ENCODE results near the gene UBQLN3.

UBQLN3 gene

GRCh38 chr11:5509803-5510202 is at the start of gene UBQLN3:
TSS of gene UBQLN3 (minus strand) at chr11:5509957. CDS start at chr11:5509558, 399 bp downstream.
- DNase-seq, result no peak

DNA sequence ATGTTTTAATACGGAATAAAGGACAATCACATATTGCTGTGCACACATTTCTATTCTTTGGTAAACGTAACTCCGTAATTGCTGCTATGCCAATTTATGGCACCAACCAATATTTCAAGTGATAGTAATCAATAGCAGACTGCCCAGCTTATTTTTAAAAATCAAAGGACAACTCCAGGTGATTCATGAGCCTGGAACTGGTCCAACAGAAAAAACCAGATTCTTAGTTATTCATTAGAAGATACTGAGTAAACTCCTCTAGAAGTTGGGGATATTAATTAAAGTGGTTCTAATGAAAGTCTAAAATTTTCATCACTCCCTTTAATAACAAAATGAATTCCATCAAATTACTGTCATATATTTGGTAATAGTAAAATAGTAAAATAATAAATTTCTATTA is 48.0 kb upstream of the UBQLN3 start:
- no peak for DNase-seq

DNA sequence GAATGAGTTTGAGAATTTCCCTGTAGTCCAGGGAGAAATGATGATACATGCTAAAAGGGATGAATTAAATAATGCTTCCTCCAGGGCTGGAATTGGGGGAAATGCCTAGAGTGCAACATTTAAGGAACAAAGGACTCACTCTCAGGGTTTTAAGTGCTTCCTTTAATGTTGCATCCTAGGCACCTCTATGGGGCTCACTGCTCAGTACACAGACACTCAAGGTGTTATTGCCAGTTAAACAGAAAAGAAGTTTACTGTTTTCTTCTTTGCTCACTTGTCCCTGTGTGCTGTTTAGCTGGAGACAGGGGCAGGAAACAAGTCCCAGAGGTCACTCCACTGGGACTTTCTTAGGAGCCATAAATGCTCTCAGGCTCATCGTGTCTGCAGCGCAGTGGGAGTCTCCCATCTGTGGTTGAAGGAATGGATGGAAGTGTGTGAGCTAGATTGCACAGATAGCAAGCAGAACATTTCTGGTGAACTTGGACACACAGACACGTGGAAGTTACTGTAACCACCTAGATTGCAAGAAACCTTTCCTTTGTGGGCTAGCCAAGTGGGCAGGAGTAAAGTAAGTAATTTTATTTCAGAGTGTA is 46.9 kb upstream of the UBQLN3 start:
- DNase-seq, result no peak

DNA sequence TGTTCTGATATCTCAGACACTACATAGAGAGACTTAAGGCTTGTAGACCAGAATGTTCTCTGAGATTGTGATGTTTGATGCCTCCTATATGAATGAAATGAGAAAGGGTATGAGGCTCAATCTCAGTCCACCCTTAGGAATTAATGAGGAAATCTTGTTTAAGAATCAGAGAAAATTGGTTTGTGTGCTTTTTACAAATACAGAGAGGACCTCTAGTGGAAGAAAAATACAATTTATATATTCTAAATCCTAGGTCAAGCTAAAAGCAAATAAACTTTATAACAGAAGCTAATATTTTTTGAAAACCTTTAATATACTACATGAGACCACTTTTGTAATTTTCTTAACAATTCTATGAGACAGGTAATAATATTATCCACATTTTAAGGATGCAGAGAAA is 43.6 kb upstream of the UBQLN3 start:
- no peak for DNase-seq

- DNase-seq, result no peak
These were observed 40.8 kb upstream of the UBQLN3 start for GRCh38 chr11:5550440-5551095.

- DNase-seq, result no peak
These were observed 38.7 kb upstream of the UBQLN3 start, which contains the start of gene OR52H1 for GRCh38 chr11:5548440-5548839. TSS of gene OR52H1 (minus strand) at chr11:5548540. CDS start at chr11:5545505, 3,035 bp downstream.

- DNase-seq, result no peak
These were observed 38.2 kb upstream of the UBQLN3 start for GRCh38 chr11:5547982-5548381.

- no peak for DNase-seq
These were observed 36.7 kb upstream of the UBQLN3 start for GRCh38 chr11:5546457-5546856.

DNA sequence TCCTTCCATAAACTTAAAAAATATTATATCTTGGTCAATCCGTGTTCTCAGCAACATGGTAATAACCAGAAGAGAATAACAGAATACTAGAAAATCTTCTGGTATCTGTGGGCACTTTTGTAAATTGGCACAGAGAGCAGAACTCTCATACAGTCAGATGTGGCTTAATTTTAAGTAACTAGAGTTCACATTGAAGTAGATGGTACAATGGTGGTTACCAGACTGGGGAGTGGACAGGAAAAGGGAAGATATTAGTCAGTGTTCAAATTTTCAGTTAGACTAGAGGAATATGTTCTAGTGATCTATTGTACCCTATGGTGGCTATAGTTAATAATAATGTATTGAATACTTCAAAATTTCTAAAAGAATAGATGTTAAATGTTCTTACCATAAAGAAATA is 31.7 kb upstream of the UBQLN3 start:
- DNase-seq, result no peak

DNA sequence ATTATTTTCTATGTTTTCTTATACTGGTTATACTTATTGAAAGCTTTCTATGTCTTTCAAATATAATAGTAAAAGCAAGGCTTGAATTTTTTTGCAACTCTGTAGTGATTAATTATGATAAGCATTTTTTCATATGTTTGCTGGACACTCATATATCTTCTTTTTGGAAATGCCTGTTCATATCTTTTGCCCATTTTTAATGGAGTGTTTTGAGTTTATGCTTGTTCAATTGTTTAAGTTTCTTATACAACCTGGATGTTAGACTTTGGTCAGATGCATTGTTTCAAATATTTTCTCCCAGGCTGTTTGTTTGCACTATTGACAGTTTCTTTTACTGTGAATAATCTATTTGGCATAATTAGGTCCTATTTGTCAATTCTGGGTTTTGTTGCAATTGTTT is 26.7 kb upstream of the UBQLN3 start:
- no peak for DNase-seq

- DNase-seq, result no peak
These were observed 24.3 kb upstream of the UBQLN3 start for GRCh38 chr11:5534046-5534445.

DNA sequence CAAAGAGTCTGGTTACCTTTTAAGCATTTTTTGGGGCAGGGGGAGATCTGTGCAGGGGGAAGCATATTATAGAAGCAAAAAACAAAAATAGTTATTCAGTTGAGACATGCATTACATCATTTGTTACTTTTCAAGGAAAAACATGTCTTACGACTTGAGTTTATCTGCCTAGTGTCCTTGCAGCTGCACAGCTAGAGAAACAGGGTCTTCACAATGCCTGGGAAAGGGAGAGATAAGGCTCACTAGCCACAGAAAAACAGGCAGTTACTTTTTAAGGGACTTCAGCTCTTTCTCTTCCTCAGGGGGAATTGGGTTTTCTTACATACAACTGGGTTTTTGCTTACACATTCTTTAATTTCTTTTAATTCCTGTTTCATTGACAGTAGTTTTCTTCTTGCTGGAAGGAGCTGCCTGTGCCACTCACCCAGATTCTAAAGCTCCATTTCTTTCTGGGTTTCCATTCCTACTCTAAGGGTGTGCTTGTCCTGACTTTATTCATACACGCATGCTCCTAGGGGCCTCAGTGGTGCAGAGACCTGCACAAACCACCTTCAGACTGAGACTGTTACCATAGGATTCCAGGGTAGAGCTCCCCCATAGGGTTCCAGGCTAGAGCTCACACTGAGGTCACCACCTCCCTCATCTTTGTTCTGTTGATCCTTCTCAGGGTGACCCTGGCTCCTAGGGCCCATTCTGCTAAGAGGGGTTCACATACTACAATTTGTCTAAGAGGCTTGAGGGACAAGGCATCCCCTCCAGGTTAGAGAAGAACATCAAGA is 21.5 kb upstream of the UBQLN3 start:
- DNase-seq, result no peak

- DNase-seq, result no peak
These were observed 18.7 kb upstream of the UBQLN3 start for GRCh38 chr11:5528495-5528894.

- DNase-seq, result no peak
These were observed 18.0 kb upstream of the UBQLN3 start for GRCh38 chr11:5527716-5528115.

- no peak for DNase-seq
These were observed 15.0 kb upstream of the UBQLN3 start for GRCh38 chr11:5524756-5525155.

DNA sequence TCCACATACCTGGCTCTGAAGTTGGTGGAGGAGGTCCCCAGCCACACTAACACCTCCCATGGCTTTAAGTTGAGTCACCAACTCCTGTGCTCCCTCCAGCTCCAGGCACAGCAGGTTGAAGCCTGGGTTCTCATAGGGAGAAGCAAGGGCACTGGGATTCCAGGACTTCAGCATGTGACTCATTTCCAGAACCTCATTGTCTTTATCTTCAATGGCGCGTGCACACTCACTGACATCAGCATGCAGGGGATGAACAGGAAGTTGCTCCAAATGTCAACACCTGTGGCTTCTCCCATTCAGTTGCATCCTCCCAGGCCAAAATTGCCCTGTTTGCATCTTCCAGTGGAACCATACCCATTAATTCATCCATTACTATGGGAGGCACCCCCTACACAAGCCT is 12.6 kb upstream of the UBQLN3 start:
- DNase-seq, result no peak

GRCh38 chr11:5521540-5521939 is 11.8 kb upstream of the UBQLN3 start:
- DNase-seq, result no peak

- no peak for DNase-seq
These were observed 6.8 kb upstream of the UBQLN3 start, which contains the start of gene UBQLNL for GRCh38 chr11:5516599-5516998. TSS of gene UBQLNL (minus strand) at chr11:5516699. CDS start at chr11:5516441, 258 bp downstream.

- DNase-seq, result no peak
These were observed 5.1 kb upstream of the UBQLN3 start for GRCh38 chr11:5514841-5515240.

- DNase-seq, result no peak
These were observed 1.2 kb downstream of the UBQLN3 start for GRCh38 chr11:5508605-5509004.

DNA sequence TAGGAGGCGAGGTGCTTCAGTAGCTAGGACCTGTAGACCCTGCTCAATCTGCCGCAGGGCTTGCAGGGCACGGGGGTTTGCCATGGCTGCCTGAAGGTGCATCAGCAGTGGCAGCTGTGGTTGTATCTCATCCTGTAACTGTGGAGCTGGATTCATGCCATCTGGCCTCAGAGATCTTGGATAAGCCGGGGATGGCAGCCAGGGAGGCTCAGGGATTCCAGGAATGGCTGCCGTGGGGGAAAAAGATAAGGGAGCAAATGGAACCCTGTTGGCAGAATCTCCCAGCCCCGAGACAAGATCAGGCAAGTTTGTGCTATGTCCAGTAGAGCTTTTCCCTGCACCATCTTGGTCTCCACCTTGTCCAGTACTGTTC is 1.8 kb downstream of the UBQLN3 start:
- DNase-seq, result no peak

DNA sequence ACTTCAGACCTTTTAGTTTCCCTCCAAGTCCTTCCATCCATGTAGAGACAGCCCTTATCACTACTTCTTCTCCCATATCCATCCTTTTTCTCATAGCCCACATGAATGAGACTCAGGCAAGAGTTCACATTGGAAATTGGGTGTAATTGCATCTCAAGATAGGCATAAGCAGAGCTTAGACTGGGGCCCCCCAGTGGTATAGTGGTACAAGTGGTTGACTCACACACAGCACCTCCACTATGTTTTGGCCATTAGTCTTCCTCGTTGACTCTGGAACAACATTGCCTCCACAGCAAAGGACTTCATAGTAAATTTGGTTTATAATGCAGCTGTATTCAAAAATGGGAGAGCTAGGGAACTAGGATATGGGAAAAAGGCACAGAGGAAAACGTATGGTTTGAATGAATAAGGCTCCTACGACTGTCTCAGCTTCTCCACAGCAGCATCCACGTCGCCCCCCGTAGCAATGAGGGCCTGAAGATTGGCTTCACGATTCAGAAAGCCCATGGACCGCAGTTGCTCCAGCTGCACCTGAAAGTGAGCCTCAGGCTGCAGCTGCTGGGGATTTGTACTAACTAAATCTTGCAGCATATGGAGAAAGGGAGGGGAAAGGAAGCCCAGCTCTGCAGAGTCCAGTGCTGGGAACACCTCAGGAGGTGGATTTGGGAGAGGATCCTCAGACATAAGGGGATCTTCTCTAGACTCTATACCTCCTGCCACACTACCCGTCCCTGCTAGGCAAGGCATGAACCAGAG is 2.4 kb downstream of the UBQLN3 start:
- no peak for DNase-seq
